ENCODE results near the gene CRHR1.

GRCh38 chr17:45883063-45883462, 98.9 kb downstream of the CRHR1 start:
- TF ChIP-seq CTCF (IDR thresholded peaks at IDR 0.05): no peak
- no peak for TF ChIP-seq POLR2A (IDR thresholded peaks at IDR 0.05)

All from upper lobe of left lung (tissue), 4 donors.